Measurements from ENCODE around the gene INPP5E.
"Not testable (repeated sequence)": the region's sequence is repeated elsewhere in the genome, so short reads cannot be mapped to it uniquely, and the experiment has no call there.

Gene INPP5E

GRCh38 chr9:136429075-136429628, 10.5 kb downstream of the INPP5E start:
- DNase-seq = no peak

- DNase-seq = no peak
These were observed 12.9 kb downstream of the INPP5E start for GRCh38 chr9:136426787-136427186.

DNA sequence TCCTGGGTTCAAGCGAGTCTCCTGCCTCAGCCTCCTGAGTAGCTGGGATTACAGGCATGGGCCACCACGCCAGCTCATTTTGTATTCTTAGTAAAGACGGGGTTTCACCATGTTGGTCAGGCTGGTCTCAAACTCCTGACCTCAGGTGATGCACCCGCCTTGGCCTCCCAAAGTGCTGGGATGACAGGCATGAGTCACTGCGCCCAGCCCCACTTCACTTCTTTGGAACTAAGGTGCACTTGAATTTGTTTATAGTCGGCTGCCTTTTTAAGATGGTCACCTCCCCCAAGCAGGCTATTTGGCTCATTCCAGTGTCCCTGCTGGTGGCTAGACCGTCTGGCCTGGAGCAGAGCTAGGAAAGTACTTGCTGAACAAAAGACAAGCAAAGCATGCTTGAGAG, 14.3 kb downstream of the INPP5E start:
- not testable (repeated sequence) for DNase-seq

GRCh38 chr9:136424750-136425362, 14.8 kb downstream of the INPP5E start:
- DNase-seq = no peak

- no peak for DNase-seq
These were observed 16.1 kb downstream of the INPP5E start for GRCh38 chr9:136423432-136424146.

GRCh38 chr9:136422876-136423275, 16.8 kb downstream of the INPP5E start:
- DNase-seq = no peak

GRCh38 chr9:136421791-136422190, 17.9 kb downstream of the INPP5E start:
- DNase-seq = no peak

DNA sequence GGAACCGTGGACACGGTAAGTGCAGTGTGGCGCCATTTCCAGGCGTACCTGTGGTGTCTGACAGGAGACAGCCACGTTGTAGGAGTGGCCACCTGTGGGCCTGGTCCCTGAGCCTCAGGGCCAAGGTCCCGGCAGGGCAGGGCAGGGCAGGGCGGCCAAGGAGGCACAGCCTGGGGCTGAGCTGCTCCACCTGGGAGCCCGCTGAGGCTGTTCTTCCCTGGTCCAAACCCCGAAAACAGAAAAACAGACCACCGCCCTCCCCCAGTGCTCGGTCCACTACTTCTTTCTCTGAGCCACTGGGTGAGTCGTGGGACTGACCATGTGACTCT, 20.6 kb downstream of the INPP5E start:
- DNase-seq = no peak

DNA sequence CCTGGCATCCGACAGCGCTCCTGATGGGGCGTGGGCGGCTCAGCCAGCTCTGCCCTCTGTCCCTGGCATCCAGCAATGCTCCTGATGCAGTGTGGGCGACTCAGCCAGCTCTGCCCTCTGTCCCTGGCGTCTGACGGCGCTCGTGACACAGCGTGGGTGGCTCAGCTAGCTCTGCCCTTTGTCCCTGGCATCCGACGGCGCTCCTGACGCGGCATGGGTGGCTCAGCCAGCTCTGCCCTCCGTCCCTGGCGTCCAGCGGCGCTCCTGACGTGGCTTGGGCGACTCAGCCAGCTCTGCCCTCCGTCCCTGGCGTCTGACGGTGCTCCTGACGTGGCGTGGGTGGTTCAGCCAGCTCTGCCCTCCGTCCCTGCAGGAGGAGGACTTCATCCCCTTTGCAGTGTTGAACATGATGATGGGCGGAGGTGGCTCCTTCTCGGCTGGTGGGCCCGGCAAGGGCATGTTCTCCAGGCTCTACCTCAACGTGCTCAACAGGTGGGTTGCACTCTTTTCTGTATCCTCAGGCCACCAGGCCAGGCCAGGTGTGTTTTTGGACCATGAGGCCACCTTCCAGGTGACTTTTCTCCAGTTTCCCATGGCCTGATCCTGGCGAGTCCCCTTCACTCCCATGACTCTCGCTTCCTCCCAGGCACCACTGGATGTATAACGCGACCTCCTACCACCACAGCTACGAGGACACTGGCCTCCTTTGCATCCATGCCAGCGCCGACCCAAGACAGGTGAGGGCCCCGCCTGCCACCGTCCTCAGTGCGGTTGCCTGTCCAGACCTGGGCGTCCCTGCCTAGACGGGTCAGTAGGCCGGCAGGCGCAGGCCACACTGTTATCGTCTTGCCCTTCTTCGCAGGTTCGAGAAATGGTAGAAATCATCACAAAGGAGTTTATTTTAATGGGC, 21.2 kb downstream of the INPP5E start:
- DNase-seq = no peak

GRCh38 chr9:136416914-136417313, 22.7 kb downstream of the INPP5E start:
- DNase-seq = no peak

DNA sequence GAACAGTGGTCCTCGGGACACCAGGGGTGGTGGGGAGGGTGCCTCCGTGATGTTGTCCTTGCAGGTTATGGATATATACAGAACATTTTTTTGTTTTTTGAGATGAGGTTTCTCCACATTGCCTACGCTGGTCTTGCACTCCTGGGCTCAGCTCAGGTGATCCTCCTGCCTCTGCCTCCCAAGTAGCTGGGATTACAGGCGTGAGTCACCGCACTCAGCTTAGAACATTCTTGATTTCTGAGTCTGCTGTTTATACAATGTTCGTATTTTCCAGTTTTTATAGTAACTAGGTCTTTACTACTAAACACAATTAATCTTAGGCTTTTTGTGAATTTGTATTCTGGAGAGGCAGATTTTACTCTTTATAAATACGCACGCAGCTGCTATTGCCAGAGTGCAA, 23.2 kb downstream of the INPP5E start:
- DNase-seq = no peak

- DNase-seq = no peak
These were observed 26.7 kb downstream of the INPP5E start for GRCh38 chr9:136412962-136413361.

DNA sequence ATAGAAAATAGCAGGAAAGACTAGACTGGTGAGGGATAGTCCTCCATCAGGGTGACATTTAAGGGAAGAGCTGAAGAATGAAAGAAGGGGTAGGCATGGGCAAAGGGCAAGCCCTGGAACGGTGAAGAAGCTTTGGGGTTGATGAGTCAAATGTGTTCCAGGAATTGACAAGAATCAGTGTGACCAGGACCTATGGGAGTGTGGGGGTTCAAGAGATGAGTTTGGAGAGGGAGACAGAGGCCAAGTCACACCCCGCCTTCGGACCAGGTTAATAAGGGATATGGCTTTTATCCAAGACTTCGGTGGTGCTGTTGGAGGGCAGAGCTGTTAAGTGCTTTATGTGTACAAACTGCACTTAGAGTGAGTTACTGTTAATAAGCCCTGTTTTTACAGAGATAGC, 28.3 kb downstream of the INPP5E start:
- no peak for DNase-seq

- DNase-seq = no peak
These were observed 29.0 kb downstream of the INPP5E start, which contains the start of the genes ENTR1 and PMPCA for GRCh38 chr9:136410500-136411287. TSS of gene ENTR1 (minus strand) at chr9:136410614. CDS start at chr9:136410397, 217 bp downstream. TSS of gene PMPCA (plus strand) at chr9:136410658. CDS start at chr9:136410669, 11 bp downstream.

GRCh38 chr9:136409557-136410455, 29.8 kb downstream of the INPP5E start:
- DNase-seq = no peak

GRCh38 chr9:136407911-136408310, 31.7 kb downstream of the INPP5E start:
- no peak for DNase-seq

GRCh38 chr9:136407061-136407460, 32.6 kb downstream of the INPP5E start:
- DNase-seq = not testable (repeated sequence)

DNA sequence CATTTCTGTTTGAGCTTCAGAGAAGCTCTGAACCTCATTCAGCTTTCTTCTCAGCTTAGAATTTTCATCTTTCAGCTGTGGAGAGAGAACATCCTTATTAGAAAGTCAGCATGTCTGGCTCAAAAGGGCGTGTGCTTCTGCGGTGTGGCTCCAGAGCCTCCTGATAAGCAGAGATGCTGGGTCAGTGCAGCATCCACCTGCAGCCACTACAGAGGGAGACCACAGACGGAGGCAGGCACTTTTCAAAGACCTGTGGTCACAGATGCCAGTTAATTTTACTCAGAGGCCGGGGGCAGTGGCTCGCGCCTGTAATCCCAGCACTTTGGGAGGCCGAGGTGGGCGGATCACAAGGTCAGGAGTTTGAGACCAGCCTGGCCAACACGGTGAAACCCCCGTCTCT, 33.7 kb downstream of the INPP5E start:
- not testable (repeated sequence) for DNase-seq

- no peak for DNase-seq
These were observed 34.2 kb downstream of the INPP5E start for GRCh38 chr9:136405481-136405880.

DNA sequence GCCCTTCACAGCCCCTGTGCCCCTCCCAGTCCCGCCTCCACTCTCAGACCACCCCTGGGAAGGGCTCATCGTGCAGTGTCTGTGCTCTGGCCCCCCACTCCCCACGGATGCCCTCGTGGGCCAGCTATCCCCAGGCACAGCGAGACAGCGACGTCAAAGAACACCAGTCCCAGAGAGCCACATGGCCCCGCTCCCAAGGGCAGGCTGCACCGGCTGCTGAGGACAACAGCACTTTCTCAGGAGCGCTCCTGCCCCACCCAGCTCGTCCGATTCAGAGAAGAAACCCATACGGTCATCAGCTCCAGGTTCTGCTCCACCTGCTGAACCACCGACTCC, 34.9 kb downstream of the INPP5E start:
- no peak for DNase-seq

Measured in NCI-H1436 treated with DMSO at 0.1 percent for 48 hours (cell line).